GM18517 (cell line): ENCODE measurements around the gene SYNGR4.
"Not testable (repeated sequence)": the region's sequence is repeated elsewhere in the genome, so short reads cannot be mapped to it uniquely, and the experiment has no call there.

Experiments
- ATAC-seq: cut with Tn5 transposase; IDR thresholded peaks from one replicate; pipeline ENCODE4 v1.9.1; 2021; ENCODE audit warnings: mild to moderate bottlenecking, moderate library complexity; ENCODE audit not compliant: unreplicated experiment

Gene SYNGR4

DNA sequence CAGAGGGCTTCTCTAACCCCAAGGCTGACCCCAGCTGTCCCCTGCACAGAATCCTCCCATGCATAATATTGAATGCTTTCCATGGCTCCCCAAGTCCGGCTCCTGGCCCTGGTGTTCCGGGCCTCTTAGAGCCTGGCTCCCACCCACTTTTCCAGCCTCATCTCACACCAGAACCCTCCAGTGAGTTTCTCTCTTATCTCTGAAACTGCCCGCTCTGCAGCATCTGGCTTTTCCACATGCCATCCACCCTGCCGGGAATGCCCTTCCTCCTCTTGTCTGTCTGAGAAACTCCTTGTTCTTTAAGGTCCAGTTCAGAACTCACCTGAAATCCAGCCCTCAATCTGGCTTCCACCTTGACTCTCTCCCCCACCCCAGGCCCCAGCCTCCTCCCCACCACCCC is 6.8 kb downstream of the SYNGR4 start:
- ATAC-seq, result no peak

DNA sequence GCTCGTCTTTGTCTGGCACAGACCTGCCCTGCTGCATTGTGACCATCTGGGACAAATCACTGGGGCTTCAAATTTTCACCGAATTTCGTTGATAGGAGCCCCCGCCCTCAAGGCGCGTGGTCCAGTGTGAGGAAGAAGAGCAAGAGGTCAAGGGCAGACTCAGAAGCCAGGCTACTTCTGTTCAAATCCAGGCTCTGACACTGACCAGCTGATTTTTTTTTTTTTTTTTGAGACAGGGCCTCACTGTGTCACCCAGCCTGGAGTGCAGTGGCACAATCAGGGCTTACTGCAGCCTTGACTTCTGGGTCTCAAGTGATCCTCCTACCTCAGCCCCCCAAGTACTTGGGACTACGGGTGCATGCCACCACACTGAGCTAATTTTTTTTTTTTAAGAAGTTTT is 7.2 kb downstream of the SYNGR4 start:
- no peak for ATAC-seq

DNA sequence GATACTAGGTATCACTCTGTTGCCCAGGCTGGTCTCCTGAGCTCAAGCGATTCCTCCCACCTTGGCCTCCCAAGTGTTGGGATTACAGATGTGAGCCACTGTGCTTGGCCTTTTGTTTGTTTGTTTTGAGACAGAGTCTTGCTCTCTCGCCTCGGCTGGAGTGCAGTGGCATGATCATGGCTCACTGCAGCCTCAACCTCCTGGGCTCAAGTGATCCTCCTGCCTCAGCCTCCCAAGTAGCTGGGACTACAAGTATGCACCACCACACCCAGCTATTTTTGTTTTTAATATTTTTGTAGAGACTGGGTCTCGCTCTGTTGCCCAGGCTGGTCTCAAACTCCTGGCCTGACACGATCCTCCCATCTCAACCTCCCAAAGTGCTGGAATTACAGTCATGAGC is 7.6 kb downstream of the SYNGR4 start:
- ATAC-seq, result not testable (repeated sequence)

DNA sequence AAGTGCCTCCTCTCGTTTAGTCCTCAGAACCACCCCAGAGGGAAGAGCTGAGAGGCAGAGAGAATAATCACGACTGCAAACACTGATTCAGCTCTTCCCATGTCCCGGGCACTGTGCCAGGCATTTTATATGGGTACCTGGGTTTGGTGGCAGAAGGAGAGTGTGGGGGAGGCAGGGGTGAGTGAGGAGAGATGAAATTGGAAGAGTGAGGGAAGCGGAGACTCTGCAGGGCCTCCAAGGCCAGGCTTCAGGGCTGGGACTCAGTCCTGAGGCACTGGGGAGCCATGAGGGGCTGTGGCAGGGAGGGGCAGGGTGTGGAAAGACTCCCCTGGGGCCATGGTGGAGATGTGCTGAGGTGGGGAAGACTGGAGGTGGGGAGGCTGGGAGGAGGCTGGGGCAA is 8.7 kb downstream of the SYNGR4 start:
- no peak for ATAC-seq

DNA sequence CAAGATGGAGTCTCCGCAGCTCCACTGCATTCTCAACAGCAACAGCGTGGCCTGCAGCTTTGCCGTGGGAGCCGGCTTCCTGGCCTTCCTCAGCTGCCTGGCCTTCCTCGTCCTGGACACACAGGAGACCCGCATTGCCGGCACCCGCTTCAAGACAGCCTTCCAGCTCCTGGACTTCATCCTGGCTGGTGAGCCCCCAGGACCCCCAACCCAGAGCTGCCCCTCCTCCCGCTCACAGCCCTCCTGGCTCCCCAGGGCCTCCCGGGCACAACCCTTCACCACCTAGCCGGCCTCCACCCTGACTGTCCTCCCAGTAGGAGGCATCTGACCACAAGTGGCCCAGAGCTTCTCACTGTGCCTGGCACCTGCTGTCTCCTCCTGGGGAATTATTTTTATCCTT is 9.4 kb downstream of the SYNGR4 start:
- no peak for ATAC-seq

DNA sequence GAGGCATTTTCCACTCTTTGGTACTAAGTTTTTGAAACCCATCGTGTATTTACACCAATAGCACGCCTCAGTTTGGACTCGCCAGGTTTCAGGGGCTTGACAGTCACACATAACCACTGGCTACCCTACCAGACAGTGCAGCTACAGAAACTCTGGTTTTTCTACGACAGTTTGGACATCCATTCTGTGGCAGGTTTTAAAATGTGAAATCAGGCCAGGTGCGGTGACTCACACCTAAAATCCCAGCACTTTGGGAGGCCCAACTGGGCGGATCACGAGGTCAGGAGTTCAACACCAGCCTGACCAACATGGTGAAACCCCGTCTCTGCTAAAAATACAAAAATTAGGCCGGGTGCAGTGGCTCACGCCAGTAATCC is 14.0 kb downstream of the SYNGR4 start:
- no peak for ATAC-seq

DNA sequence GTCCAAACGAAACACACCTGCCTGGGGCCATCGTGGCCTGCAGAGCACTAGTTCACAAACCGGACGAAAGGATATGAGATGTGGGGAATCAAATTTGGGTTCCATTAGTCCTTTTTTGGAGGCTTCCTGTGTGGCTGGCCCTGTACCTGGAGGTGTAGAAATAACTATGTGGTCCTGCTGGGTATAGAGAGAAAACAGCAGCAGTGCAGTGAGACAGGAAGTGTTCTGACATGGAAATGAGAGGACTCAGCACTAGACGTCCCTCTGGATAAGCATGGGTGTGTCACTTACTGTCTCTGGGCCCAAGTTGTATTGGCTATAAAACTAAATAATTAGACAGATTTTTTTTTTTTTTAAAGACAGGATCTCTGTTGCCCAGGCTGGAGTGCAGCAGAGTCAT is 14.9 kb downstream of the SYNGR4 start:
- no peak for ATAC-seq

DNA sequence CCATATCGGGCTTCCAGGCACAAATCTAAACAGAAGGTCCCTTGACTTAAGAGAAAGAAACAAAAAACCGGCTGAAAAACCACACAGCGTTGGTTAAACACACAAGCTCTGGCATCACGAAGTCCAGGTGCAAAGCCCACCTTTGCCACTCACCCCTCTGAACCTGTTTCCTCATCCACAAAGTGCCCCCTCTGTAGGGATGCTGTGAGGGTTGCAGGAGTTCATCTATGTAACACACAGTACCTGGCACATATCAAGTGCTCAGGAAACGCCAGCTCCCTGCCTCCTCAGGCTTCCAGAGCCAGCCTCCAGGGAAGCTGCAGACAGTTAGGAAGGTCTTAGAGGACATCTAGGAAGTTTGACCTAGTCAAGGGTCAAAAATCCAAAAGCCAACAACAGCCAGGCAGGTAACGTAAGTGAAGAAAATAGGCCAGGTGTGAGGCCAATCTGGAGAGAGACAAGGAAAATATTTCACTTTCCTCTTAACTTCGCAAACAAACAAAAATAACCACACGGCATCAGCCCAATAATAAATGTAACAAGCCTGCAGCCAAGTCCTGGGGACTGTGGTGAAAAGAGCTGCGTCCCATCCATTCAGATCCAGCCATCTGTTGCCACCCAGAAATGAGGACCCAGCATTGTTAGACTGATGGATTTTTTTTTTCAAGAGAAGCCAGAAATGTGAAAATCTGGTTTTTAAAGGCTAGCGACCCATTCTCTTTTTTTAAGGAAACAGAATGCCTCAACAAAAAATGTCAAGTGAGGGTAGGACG is 17.2 kb downstream of the SYNGR4 start:
- ATAC-seq, result no peak

DNA sequence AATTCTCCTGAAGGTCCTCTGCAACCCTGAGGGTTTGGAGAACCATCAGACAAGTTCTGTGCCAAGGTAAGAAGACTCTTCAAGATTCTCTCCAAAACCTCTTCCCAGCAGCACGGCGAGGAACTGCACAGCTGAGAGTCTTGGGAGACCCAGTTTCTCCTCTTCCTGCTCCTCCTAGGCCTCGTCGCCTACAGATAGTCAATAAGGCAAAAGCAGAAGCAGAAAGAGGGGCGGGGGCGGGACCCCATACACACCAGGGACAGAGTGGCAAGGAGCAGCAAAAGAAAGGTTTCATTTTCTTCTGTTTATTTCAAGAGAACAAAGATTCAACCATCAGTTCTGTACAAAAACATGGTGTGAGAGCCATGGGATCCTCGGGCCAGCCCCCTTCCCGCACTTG is 18.1 kb downstream of the SYNGR4 start:
- ATAC-seq, result no peak

DNA sequence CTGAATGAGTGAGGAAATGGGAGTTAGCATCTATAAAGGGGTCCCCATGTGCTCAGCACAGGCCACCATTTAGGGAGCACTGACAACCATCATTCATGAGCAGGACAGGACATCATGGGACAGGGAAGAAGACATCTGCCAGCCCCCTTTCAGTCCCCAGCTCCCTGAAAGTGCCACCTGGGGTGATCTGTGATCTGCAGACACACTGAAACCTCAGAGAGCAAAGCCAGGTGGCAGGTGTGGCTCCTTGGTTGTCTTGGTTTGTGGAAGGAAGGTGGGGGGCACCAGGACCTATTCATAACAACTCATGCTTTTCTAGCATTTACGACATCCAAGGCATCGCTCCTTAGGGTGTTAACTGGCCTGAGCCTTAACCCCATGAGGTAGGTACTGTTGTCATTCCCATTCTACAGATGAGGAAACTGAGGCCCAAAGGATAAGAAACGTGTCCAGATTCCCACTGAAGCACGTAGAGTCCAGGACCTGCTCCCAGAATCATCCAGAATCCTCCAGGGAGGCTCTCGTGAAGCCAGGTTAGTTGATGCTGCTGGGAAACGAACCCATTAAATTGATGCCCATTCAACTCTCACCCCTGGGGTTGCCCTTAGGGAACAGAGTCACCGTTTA is 21.4 kb downstream of the SYNGR4 start:
- no peak for ATAC-seq

DNA sequence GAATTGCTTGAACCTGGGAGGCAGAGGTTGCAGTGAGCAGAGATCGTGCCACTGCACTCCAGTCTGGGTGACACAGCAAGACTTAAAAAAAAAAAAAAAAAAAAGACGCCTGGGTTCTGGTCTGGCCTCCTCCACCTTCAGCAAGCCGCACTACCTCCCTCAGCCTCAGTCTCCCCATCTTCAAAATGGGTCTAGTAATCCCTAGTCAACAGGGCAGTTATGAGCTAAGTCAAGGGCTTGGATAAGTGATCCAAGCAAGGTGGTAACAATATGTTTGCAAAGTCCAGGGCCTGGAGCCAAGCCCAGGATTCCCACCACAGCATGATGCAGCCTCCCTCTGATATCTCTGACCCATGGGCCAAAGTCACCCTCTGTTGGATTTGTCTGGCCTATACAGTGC is 22.8 kb downstream of the SYNGR4 start:
- ATAC-seq, result no peak

DNA sequence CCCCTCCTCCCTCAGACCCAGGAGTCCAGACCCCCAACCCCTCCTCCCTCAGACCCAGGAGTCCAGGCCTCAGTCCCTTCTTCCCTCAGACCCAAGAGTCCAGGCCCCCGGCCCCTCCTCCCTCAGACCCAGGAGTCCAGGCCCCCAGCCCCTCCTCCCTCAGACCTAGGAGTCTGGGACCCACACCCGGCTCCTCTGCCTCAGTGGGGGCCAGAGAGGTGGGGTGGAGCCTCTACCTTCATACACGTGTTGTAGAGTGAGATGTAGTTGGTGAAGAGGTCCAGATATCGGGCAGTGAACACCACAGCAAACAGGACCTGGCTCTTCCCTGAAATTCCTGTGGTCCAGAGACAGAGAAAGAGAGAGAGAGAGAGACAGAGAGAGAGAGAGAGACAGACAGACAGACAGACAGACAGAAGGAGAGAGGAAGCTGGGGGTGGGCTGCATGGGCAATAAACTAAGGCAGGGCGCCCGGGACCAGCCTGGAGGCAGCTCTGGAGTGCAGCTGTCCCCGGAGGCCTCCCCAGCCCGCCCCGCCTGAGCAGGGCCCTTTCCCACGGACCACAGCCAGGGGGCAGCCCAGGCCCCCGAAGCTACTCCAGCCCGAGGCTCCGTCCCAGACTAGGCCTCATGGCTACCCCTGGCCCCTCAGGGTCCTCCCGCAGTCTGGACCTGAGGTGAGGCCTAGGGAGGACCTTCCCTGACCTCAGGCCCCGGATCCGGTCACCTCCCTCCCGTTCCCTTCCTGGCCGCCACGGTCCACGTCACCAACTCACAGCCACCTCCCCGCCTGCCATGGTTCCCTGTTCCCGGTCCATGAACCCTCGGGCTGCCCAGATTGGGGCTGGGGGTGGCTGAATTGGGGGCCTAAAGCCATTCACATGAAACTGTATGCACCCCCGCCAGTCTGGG is 26.3 kb downstream of the SYNGR4 start:
- ATAC-seq, result no peak

DNA sequence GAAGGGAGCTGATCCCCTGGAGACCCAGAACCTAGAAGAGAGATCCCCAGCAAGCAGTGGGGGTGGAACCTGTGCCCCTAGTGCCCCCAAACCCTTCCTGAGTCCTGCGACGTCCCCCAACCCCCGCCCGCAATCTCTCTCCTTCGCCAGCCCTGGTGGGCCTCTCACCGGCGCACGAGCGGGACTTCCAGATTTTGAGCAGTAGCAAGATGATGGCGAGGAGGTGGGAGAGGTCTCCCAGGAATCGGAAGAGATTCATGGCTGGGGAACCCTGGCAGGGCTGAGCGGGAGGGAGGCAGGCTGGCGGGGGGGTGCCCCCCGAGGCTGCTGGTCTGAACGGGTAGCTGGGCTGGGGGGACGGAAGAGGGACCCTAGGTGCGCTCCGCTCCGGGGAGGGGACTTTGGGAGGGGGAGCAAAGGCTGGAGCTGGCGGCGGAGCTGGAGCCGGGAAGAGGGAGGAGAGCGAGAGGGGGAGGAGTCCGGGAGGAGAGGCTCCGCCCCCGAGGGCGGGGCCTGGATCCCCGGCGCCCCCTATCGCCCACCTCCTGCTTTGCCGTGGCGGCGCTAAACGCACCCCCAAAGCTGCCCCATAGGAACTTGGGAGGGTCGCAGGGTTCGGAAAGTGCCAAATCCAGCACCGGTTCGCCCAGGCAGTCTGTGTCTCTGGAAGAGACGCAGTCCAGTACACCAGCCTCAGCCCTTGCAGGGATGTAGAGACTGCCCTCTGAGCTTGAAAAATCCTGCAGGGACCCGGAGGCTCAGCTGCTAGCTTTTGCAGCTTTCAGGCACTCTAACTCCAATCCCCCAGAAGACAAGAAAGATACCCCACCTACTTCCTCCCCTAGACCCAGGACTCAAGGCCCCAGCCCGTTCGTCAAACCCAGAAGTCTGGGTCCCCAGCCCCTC is 27.2 kb downstream of the SYNGR4 start, which contains the start of gene KDELR1:
Gene KDELR1 (minus strand): TSS at position 452 of the 906 bp plus-strand sequence. CDS start 193 bp downstream, at position 259.
- peak; percentile 56 for ATAC-seq

DNA sequence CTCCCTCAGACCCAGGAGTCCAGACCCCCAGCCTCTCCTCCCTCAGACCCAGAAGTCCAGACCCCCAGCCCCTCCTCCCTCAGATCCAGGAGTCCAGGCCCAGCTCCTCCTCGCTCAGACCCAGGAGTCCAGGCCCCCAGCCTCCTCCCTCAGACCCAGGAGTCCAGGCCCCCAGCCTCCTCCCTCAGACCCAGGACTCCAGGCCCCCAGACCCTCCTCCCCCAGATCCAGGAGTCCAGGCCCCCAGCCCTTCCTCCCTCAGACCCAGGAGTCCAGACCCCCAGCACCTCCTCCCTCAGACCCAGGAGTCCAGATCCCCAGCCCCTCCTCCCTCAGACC is 27.8 kb downstream of the SYNGR4 start:
- not testable (repeated sequence) for ATAC-seq

DNA sequence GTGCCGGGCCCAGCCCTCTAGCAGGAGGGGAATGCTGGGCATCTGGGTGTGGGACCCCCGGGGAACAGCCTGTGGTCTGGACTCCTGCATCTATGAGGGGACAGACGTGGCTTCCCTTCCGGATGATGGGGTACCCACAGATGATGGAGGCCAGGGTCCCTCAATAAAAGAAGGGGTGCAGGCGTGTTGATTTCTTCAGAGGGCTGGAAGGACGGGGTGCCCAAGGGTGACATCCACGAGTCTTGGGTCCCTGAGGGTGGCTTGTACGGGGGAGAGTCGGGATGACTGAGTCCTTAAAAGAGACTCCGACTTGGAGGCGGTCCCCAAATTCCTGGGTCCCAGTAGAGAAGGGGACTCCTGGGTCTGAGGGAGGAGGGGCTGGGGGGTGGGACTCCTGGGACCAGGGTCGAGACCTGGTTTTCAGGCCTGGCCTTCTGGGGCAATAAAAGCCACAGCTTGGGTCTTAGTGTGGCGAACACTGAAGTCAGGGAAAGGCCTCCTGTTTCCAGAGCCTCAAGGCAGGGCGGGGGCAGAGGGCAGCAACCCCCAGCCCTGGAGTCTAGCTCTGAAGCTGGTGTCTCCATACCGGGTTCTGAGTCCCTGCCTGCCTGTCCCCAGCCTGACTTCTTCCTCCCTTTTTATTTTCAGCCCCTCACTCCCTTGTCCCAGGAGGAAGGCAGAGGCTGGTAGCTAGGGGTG is 28.8 kb downstream of the SYNGR4 start:
- no peak for ATAC-seq

DNA sequence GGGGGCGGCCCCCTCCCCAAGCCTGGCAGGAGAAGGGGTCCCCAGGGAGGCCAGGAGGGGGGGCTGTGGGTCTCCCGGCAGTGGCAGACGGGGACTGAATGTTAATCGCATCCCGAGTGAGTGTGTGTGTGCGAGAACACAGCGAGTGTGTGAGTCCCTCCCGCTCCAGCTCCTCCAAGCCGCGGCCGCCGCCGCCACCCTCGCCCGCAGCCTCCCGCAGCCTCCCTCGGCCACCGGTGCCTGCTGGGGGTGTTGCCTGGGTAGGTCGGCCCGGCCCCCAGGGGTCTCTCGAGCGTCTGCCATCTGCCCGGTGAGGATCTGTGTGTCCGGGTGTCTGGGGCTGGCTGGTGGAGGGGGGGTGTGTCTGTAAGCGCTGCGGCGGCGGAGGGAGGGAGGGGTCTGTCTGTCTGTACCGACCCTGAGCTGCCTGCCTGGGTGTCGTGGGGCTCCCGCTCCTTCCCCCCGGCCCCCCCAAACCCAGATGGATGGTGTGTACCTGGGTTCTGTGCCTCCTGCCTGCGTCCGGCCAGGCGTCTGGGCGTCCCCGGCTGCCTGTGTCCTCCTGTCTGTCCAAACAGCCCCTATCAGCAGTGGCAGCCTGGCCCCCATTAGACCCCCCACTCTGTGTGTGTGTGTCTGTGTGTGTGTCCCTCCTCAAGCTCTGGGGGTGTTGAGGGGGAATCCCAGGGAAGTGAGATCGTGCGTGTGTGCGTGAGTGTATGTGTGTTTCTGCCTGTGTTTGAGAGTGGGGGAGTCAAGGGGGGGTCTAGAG is 29.6 kb downstream of the SYNGR4 start, which contains the start of gene GRIN2D:
Gene GRIN2D (plus strand): TSS at position 110 of the 772 bp plus-strand sequence. CDS start 4,725 bp downstream, outside the sequence.
- no peak for ATAC-seq

DNA sequence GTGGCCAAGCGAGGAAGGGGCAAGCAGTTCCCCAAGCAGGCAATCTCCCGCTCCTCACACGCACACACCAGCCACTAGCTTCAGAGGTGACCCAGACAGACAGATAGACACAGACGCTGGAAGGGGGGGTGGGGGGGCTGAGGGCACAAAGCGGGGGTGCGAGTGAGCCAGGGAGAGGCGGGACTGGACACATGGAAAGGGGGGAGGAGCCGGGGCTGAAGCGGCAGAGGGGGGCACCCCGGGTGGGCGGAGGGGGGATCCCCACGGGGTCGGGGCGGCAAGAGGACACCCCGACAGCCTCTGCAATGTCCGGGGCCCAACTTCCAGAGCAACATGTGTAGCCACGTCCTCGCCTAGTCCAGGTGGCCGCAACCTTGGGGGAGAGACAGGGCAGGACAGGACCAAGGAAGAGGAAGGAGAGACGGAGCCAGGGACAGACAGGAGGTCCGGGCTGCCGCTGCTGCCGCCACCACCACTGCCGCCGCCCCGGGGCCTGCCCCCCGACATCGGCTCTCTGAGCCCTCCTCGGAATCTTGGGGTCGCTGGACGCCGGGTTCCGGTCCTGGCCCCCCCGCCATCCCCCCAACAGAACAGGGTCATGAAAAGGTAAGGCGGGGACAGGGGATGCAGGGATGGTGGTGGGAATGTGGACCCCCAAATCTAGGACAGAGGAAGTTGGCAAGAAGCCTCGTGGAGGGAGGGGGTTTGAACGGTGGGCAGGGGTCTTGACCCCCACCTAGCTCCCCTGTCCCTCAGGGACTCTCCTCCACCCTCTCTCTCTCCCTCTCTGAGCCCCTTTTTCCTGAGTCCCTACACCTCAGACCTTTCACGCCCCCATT is 30.4 kb downstream of the SYNGR4 start:
- ATAC-seq, result no peak

DNA sequence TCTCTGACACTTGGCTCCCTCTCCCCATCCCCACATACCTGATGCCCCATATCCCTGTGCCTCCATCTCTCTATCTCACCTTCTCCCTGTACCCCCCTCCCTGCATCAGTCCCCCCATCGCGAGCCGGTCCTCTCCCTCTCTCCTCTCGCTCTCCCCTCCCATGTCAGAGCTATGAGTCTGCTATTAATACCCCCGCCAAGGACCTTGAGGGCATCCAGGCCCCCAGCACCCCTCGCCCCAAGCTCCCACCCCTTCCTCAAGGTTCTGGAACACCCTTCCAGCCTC is 30.9 kb downstream of the SYNGR4 start:
- no peak for ATAC-seq
